GM12864 (cell line): ENCODE measurements around the gene PARVG.

Source experiments
- DNase-seq: peaks from one replicate; pipeline ENCODE4 v3.0.0-alpha.2; 2011; ENCODE audit warnings: low read depth
- H3K4me3 ChIP-seq: 2 replicates; pipeline ENCODE4 v1.5.1; 2011; ENCODE audit warnings: mild to moderate bottlenecking, low read depth, low read length, control low read depth
- CTCF ChIP-seq: IDR thresholded peaks from 2 replicates; pipeline ENCODE4 v1.5.1; 2011; ENCODE audit warnings: low read depth, mild to moderate bottlenecking, moderate library complexity, low read length, control low read depth, inconsistent platforms; ENCODE audit errors: missing control alignments

PARVG gene

GRCh38 chr22:44211946-44212930 lies 31.5 kb downstream of the PARVG start:
- TF ChIP-seq CTCF, result no peak
- no peak for DNase-seq

GRCh38 chr22:44212936-44213335 lies 32.2 kb downstream of the PARVG start:
- no peak for TF ChIP-seq CTCF
- H3K4me3 ChIP-seq, result no peak overlapping the region
- DNase-seq, result no peak

More at GRCh38 chr22:44211946-44212930, 31.5 kb downstream of the PARVG start:
- no peak overlapping the region for H3K4me3 ChIP-seq

GRCh38 chr22:44213489-44214043 lies 32.8 kb downstream of the PARVG start:
- no peak overlapping the region for H3K4me3 ChIP-seq
- no peak for TF ChIP-seq CTCF
- DNase-seq, result no peak

GRCh38 chr22:44214187-44214586 lies 33.5 kb downstream of the PARVG start:
- no peak for DNase-seq
- no peak overlapping the region for H3K4me3 ChIP-seq
- no peak for TF ChIP-seq CTCF

- no peak for DNase-seq
Observed at GRCh38 chr22:44214764-44215163, 34.0 kb downstream of the PARVG start.

GRCh38 chr22:44215287-44215686 lies 34.6 kb downstream of the PARVG start:
- H3K4me3 ChIP-seq, result no peak overlapping the region
- no peak for DNase-seq
- no peak for TF ChIP-seq CTCF

More at GRCh38 chr22:44214764-44215163, 34.0 kb downstream of the PARVG start:
- no peak for TF ChIP-seq CTCF
- no peak overlapping the region for H3K4me3 ChIP-seq
